Measurements from ENCODE around the gene TMEM178B.
"Not testable (repeated sequence)": the region's sequence is repeated elsewhere in the genome, so short reads cannot be mapped to it uniquely, and the experiment has no call there.

The TMEM178B gene

DNA sequence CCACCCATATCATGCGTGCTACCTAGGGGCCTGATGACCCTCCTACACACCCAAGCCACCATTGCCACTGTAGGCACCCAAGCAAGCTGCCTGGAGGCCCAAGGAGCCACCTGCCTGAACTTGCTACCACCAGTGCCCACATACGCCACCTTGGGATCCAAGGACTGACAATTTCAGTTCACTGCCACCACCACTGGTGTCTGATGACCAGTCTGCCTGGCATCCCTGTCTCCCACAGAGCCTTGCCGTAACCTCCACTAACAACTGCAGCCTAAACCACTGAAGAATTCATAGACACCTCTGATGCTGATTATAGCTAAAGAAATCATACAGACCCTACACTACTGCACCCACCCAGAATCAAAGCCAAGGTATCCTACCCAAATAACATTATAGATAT lies 58.8 kb downstream of the TMEM178B start:
- no peak for FAIRE-seq

DNA sequence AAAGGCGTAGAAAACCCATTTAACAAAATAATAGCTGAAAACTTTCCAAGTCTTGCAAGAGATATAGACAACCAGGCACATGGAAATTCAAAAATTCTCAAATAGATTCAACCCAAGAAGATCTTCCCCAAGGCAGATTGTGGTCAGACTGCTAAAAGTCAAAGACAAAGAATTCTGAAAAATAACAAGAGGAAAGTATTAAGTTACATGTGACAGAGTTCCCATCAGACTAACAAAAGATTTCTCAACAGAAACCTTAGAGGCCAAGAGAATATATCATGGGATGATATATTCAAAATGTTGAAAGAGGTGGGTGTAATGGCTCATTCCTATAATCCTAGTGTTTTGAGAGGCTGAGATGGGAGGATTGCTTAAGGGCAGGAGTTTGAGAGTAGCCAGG lies 59.8 kb downstream of the TMEM178B start:
- FAIRE-seq = no peak
- DNase-seq (ENCODE audit: insufficient read length, low spot score) = no peak

More for the DNA sequence above, 58.8 kb downstream of the TMEM178B start:
- DNase-seq (ENCODE audit: insufficient read length, low spot score) = no peak

DNA sequence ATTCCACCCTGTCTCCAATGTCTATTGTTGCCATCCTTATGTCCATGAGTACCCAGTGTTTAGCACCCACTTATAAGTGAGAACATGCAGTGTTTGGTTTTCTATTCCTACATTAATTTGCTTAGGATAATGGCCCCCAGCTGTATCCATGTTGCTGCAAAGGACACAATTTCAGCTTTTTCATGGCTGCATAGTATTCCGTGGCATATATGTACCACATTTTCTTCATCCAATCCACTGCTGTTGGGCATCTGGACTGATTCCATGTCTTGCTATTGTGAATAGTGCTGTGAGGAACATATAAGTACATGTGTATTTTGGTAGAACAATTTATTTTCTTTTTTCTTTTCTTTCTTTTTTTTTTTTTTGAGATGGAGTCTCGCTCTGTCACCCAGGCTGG lies 68.2 kb downstream of the TMEM178B start:
- DNase-seq (ENCODE audit: insufficient read length, low spot score) (no peak), FAIRE-seq (no peak)

- FAIRE-seq (no peak), DNase-seq (ENCODE audit: insufficient read length, low spot score) (no peak)
These were observed 71.2 kb downstream of the TMEM178B start for GRCh38 chr7:141144921-141145629.

- DNase-seq (ENCODE audit: insufficient read length, low spot score) (no peak), FAIRE-seq (no peak)
These were observed 71.7 kb downstream of the TMEM178B start for GRCh38 chr7:141145630-141145982.

GRCh38 chr7:141147482-141147881 lies 73.6 kb downstream of the TMEM178B start:
- FAIRE-seq = no peak
- no peak for DNase-seq (ENCODE audit: insufficient read length, low spot score)

GRCh38 chr7:141150465-141150864 lies 76.6 kb downstream of the TMEM178B start:
- DNase-seq (ENCODE audit: insufficient read length, low spot score) = no peak
- no peak for FAIRE-seq

GRCh38 chr7:141151746-141152145 lies 77.9 kb downstream of the TMEM178B start:
- DNase-seq (ENCODE audit: insufficient read length, low spot score) (no peak), FAIRE-seq (no peak)

DNA sequence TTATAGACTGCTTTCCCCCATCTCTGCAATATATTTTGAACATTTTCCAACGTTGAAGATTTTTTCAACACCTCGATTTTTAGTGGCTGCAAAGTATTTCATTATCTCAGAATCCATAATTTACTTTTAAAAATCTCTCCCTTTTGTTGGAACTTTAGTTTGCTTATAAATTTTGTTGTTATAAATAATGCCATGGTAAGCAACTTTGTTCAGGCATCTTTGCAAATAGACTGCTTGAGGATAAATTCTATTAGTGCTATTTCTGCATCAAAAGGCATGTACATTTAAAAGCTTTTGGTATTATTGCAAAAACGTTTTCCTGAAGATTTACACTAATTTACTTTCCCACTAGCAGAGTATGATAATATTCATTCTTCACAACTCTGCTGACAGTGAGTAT lies 79.4 kb downstream of the TMEM178B start:
- FAIRE-seq = no peak

DNA sequence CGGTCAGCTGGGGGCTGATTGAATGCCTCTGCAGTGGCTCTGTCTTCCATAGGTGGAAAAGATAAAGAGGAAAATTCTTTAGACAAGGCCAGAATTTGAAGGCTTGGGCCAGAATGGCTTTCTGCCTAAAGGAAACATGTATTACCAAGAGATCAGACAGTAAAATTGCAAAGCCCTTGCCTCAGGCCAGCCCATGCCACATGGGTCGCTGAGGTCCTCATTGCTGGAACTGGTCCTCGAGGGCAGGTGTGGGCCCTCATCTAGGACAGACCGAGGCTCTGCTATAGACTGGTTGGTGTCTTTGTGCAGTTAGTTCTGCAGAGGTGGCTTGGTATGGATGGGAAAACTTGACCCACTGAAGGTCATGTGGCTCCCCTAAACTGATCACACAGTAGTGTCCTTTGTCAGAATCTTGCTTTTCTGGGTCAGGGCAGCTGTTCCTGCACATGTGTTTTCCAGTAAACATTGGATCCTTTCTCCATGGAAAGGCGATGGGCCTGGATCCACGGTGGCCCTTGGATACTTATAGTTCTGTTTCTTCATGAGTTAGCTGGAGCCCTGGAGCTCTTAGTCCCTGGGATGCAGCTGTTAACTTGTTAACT lies 80.4 kb downstream of the TMEM178B start:
- FAIRE-seq (no peak), DNase-seq (ENCODE audit: insufficient read length, low spot score) (no peak)

More for the DNA sequence above, 79.4 kb downstream of the TMEM178B start:
- no peak for DNase-seq (ENCODE audit: insufficient read length, low spot score)

GRCh38 chr7:141156407-141156806 lies 82.5 kb downstream of the TMEM178B start:
- DNase-seq (ENCODE audit: insufficient read length, low spot score) (no peak), FAIRE-seq (no peak)

DNA sequence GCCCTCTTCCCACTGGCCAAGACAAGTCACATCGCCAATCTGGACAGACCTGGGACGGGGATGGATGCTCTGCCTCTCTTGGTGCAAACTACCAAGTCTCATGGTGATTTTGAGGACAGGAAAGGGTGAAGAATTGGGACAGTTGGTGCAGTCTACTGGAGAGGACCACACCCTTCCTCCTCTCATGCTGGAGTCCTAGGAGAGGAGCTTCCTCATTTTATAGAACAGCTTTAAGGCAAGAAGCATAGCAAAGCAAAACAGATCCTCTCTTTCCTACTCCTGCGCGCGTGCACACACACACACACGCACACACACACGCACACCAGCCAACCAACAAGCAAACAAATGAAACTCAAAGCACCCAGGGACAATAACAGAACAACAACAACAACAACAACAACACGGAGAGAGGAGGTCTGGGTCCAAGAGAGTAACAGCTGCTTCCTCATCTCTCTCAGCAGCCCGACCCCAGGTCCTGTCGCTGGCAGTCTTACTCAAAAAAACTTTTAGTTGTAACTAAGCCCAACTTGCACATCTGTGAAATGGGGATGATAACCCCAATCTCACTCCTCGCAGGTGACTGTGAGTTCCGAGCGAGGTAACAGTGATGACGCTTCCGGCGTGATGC lies 83.4 kb downstream of the TMEM178B start:
- no peak for FAIRE-seq
- no peak for DNase-seq (ENCODE audit: insufficient read length, low spot score)

- FAIRE-seq (no peak), DNase-seq (ENCODE audit: insufficient read length, low spot score) (no peak)
These were observed 84.7 kb downstream of the TMEM178B start for GRCh38 chr7:141158561-141158960.

DNA sequence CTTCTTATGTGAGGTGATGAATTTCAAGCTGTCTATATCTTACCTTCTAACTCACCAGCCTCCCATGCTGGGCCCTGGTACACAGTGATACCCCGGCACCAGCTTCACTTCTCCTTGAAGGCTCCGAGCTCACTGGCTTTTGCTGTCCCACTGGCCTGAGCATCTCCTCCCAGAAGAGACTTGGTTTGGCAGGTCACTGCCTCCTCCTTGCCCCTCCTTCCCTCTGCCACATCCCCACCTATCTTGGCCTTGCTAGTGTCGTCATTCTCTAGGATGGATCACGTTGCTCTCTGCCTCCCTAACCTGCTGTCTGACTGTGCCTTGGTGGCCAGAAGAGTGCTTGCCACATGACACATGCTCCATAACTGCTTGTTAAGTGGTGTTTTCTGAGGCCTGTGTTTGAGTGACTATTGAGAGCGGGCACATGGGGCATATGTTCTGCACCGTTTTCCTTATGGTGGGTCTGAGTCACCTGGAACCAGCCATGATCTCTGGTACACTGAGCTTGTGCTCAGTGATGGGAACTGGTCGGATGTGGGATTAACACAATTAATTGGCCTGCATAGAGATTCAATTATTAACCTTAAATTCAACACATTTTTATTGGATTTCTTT lies 86.5 kb downstream of the TMEM178B start:
- DNase-seq (ENCODE audit: insufficient read length, low spot score) (no peak), FAIRE-seq (no peak)

GRCh38 chr7:141161550-141162535 lies 88.0 kb downstream of the TMEM178B start:
- DNase-seq (ENCODE audit: insufficient read length, low spot score) (no peak), FAIRE-seq (no peak)

GRCh38 chr7:141165521-141165920 lies 91.7 kb downstream of the TMEM178B start:
- FAIRE-seq (no peak), DNase-seq (ENCODE audit: insufficient read length, low spot score) (no peak)

DNA sequence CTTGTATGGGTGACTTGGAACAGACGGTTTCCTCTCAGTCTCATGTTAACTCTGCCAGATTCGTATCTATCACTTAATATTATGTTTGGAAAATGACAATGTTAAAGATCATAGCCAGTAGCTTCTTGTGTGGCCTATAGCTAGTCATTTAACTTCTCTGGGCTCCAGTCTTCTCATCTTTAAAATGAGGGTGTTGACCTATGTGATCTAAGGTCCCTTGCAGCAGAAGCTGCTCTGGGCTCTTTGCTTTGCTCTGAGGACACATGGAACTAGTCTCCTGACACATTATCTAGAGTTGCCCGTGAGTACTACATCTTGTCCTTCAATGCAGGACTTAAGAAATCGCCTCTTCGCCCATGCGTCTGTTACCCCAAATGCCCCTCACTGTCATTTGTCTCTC lies 93.1 kb downstream of the TMEM178B start:
- no peak for FAIRE-seq
- no peak for DNase-seq (ENCODE audit: insufficient read length, low spot score)

DNA sequence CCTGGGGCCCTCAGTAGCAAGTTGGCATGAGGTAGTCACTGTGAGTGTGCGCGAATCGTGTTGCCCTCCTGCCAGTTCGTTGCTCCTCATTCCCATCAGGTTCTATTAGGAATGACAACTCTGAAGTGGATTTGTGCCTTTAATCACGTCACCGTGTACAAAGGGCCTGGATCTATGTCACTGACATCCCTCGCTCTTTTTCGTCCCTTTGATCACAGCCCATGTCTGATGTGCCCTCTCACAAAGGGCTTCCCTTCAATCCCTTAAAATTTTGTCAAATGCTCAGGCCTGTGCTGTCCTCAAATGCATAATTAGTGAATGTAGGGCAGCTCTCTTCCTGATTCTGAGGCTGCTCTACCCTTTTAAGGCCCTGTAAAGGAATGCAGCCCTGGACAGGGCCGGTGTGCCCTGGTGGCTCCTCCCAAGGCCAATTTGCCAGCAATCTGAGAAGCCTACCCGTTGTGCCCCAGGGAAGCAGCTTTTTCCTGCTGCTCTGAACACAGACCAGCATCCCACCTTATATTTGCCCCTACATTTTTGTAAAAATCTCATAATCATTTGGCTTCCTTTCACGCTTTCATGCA lies 93.6 kb downstream of the TMEM178B start:
- FAIRE-seq = no peak

DNA sequence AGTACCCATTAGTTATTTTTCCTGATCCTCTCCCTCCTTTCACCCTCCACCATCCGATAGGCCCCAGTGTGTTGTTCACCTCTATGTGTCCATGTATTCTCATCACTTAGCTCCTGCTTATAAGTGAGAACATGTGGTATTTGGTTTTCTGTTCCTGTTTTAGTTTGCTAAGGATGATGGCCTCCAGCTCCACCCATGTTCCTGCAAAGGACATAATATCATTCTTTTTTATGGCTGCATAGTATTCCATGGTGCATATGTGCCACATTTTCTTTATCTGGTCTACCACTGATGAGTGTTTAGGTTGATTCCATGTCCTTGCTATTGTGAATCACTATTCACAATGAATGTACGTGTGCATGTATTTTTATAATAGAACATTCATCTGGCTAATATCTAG lies 95.3 kb downstream of the TMEM178B start:
- DNase-seq (ENCODE audit: insufficient read length, low spot score); FAIRE-seq: not testable (repeated sequence)

More for the DNA sequence above, 93.6 kb downstream of the TMEM178B start:
- DNase-seq (ENCODE audit: insufficient read length, low spot score) = no peak

- not testable (repeated sequence) for DNase-seq (ENCODE audit: insufficient read length, low spot score); FAIRE-seq
These were observed 101.9 kb downstream of the TMEM178B start for GRCh38 chr7:141175728-141176127.
